Vagina (tissue), 2 donors: ENCODE measurements around the gene ADAM17. TPM values are rescaled to one million over a fixed set of nuclear protein-coding genes. Genes with fewer than 3 reads are reported as not detected.
"Not testable (repeated sequence)": the region's sequence is repeated elsewhere in the genome, so short reads cannot be mapped to it uniquely, and the experiment has no call there.

Source experiments
- DNase-seq, 2 donors: peaks; one replicate each; pipeline ENCODE4 v3.0.0-alpha.2; 2017; ENCODE audit errors: extremely low spot score in 2 of 2
- H3K27ac ChIP-seq: fragments of 200-600 bp; sonication (generic); one replicate; pipeline ENCODE4 v1.5.1; 2019
- H3K27me3 ChIP-seq: fragments of 200-600 bp; sonication (generic); one replicate; pipeline ENCODE4 v1.5.1; 2019
- H3K36me3 ChIP-seq, 2 donors: fragments of 200-600 bp; sonication (generic); one replicate each; pipeline ENCODE4 v1.5.1; 2017 to 2019
- H3K4me1 ChIP-seq: fragments of 200-600 bp; sonication (generic); one replicate; pipeline ENCODE4 v1.5.1; 2019
- H3K4me3 ChIP-seq, 2 donors: fragments of 200-600 bp; sonication (generic); 1 replicate in 1 of 2; 2 replicates in 1 of 2; pipeline ENCODE4 v1.5.1; 2016 to 2019
- H3K9me3 ChIP-seq: fragments of 200-600 bp; sonication (generic); one replicate; pipeline ENCODE4 v1.5.1; 2019
- CTCF ChIP-seq, 3 experiments: fragments of 450-650 bp in 2 of 3; fragments of 200-600 bp in 1 of 3; sonication (generic) in 1 of 3; IDR thresholded peaks; one replicate each; pipeline ENCODE4 v1.5.1; 2017 to 2019; ENCODE audit warnings: antibody characterized with exemption in 3 of 3, mild to moderate bottlenecking in 2 of 3, moderate library complexity in 2 of 3
- POLR2A ChIP-seq, 2 donors: fragments of 450-650 bp; IDR thresholded peaks; one replicate each; pipeline ENCODE4 v1.6.1; 2017; ENCODE audit warnings: antibody characterized with exemption in 2 of 2, mild to moderate bottlenecking in 2 of 2, moderate library complexity in 2 of 2
- POLR2AphosphoS5 ChIP-seq, 2 donors: sonication (generic); formaldehyde crosslinking; IDR thresholded peaks; one replicate each; pipeline ENCODE4 v1.9.0; 2017; ENCODE audit warnings: antibody characterized with exemption in 2 of 2, mild to moderate bottlenecking in 2 of 2, low read depth in 1 of 2; ENCODE audit not compliant: insufficient read depth in 1 of 2
- intact Hi-C: fragments of 100-400 bp; cut with DNase I; formaldehyde crosslinking; loops from one replicate; pipeline ENCODE4 v1.15.1; 2023
- total RNA-seq: library from RNA; depleted of rRNA; stranded (reverse); fragments of >200 nt; gene quantifications from one replicate; pipeline ENCODE4 v1.2.3, GENCODE V29; 2016

ADAM17 gene
- total RNA-seq, 1 donor from 2014 or later, result 33.4 TPM

GRCh38 chr2:9592699-9593098 is 37.1 kb upstream of the ADAM17 start:
- H3K36me3 ChIP-seq, result peaks cover 0 to 18% of the 10 kb centered on the region in 2 donors
- no peaks in the 10 kb centered on the region for H3K9me3 ChIP-seq
- TF ChIP-seq POLR2AphosphoS5 (IDR thresholded peaks at IDR 0.05; ENCODE audit: insufficient read depth in 1 of 2, low read depth in 1 of 2), result no peak
- no peak for TF ChIP-seq CTCF (IDR thresholded peaks at IDR 0.05)
- no peak for TF ChIP-seq POLR2A (IDR thresholded peaks at IDR 0.05)
- H3K27me3 ChIP-seq, result no peaks in the 10 kb centered on the region
- intact Hi-C loops, result no loop called here
- H3K27ac ChIP-seq, result peak overlapping the region; percentile 11
- DNase-seq, result no peak
- peaks cover 46% of the 10 kb centered on the region for H3K4me1 ChIP-seq
- no peak overlapping the region for H3K4me3 ChIP-seq

GRCh38 chr2:9590641-9591040 is 35.0 kb upstream of the ADAM17 start:
- intact Hi-C loops, result no loop called here
- Histone ChIP-seq H3K27me3 (no peaks in the 10 kb centered on the region), H3K36me3 (peaks cover 0 to 34% of the 10 kb centered on the region in 2 donors), H3K4me3 (no peak overlapping the region), H3K9me3 (no peaks in the 10 kb centered on the region), H3K27ac (no peak overlapping the region), H3K4me1 (peaks cover 28% of the 10 kb centered on the region)
- TF ChIP-seq POLR2AphosphoS5 (IDR thresholded peaks at IDR 0.05; ENCODE audit: insufficient read depth in 1 of 2, low read depth in 1 of 2) (no peak), CTCF (IDR thresholded peaks at IDR 0.05) (no peak), POLR2A (IDR thresholded peaks at IDR 0.05) (no peak)
- DNase-seq, result no peak

GRCh38 chr2:9586465-9586864 is 30.8 kb upstream of the ADAM17 start:
- Histone ChIP-seq H3K4me3 (no peak overlapping the region), H3K27me3 (no peaks in the 10 kb centered on the region), H3K36me3 (peaks cover 0 to 53% of the 10 kb centered on the region in 2 donors), H3K27ac (no peak overlapping the region), H3K9me3 (no peaks in the 10 kb centered on the region), H3K4me1 (no peaks in the 10 kb centered on the region)
- TF ChIP-seq CTCF (IDR thresholded peaks at IDR 0.05) (no peak), POLR2A (IDR thresholded peaks at IDR 0.05) (no peak), POLR2AphosphoS5 (IDR thresholded peaks at IDR 0.05; ENCODE audit: insufficient read depth in 1 of 2, low read depth in 1 of 2) (no peak)
- DNase-seq, result no peak
- intact Hi-C loops, result no loop called here

GRCh38 chr2:9585486-9585885 is 29.9 kb upstream of the ADAM17 start:
- Histone ChIP-seq H3K27me3 (no peaks in the 10 kb centered on the region), H3K4me1 (no peaks in the 10 kb centered on the region), H3K36me3 (peaks cover 0 to 53% of the 10 kb centered on the region in 2 donors), H3K4me3 (no peak overlapping the region), H3K9me3 (no peaks in the 10 kb centered on the region), H3K27ac (no peak overlapping the region)
- TF ChIP-seq POLR2A (IDR thresholded peaks at IDR 0.05) (no peak), CTCF (IDR thresholded peaks at IDR 0.05) (no peak), POLR2AphosphoS5 (IDR thresholded peaks at IDR 0.05; ENCODE audit: insufficient read depth in 1 of 2, low read depth in 1 of 2) (no peak)
- DNase-seq, result no peak
- intact Hi-C loops, result no loop called here

GRCh38 chr2:9584902-9585301 is 29.3 kb upstream of the ADAM17 start:
- H3K36me3 ChIP-seq, result peaks cover 0 to 53% of the 10 kb centered on the region in 2 donors
- H3K27ac ChIP-seq, intact Hi-C loops, H3K4me3 ChIP-seq, H3K9me3 ChIP-seq, DNase-seq, H3K4me1 ChIP-seq, H3K27me3 ChIP-seq: not testable (repeated sequence)

GRCh38 chr2:9582624-9583023 is 27.0 kb upstream of the ADAM17 start:
- intact Hi-C loops, result no loop called here
- no peak for TF ChIP-seq CTCF (IDR thresholded peaks at IDR 0.05)
- TF ChIP-seq POLR2A (IDR thresholded peaks at IDR 0.05), result no peak
- no peak for TF ChIP-seq POLR2AphosphoS5 (IDR thresholded peaks at IDR 0.05; ENCODE audit: insufficient read depth in 1 of 2, low read depth in 1 of 2)
- Histone ChIP-seq H3K9me3 (no peaks in the 10 kb centered on the region), H3K27me3 (no peaks in the 10 kb centered on the region), H3K36me3 (peaks cover 0 to 34% of the 10 kb centered on the region in 2 donors), H3K27ac (no peak overlapping the region), H3K4me1 (peaks cover 11% of the 10 kb centered on the region), H3K4me3 (no peak overlapping the region)
- DNase-seq, result no peak
